PC-3 (cell line): ENCODE measurements around the gene AFG3L2. TPM values are rescaled to one million over a fixed set of nuclear protein-coding genes. Genes with fewer than 3 reads are reported as not detected.

ENCODE experiments used
- ATAC-seq: fragments of 200-7000 bp; cut with Tn5 transposase; 2 replicates; pipeline ENCODE4 v1.9.1; 2020; ENCODE audit warnings: mild to moderate bottlenecking, moderate library complexity
- BruUV-seq: library from RNA; stranded (reverse); fragments of 400-500 nt; replicated peaks from 2 replicates; lab custom pipeline; 2021; lab: Mats Ljungman, UMichigan
- CTCF ChIA-PET: fragments of 300-600 bp; sonication (Branson Sonifier 250); formaldehyde crosslinking; loops from one replicate; lab custom pipeline; 2022; ENCODE audit warnings: antibody characterized with exemption; lab: Charles Lee
- POLR2A ChIA-PET: fragments of 300-600 bp; sonication (Branson Sonifier 250); formaldehyde crosslinking; loops from one replicate; lab custom pipeline; 2022; ENCODE audit warnings: antibody characterized with exemption; ENCODE audit not compliant: unreplicated experiment; lab: Charles Lee
- DNase-seq: peaks from one replicate; pipeline ENCODE4 v3.0.0-alpha.2; 2015
- H2AFZ ChIP-seq: fragments of 300-600 bp; sonication (generic); 2 replicates; pipeline ENCODE4 v1.6.0; 2016; ENCODE audit warnings: antibody characterized with exemption, low read length
- H3F3A ChIP-seq: fragments of 300-600 bp; sonication (generic); one replicate; pipeline ENCODE4 v1.6.0; 2017; ENCODE audit warnings: antibody characterized with exemption, low read length, control low read depth, mild to moderate bottlenecking; ENCODE audit not compliant: unreplicated experiment
- H3K27ac ChIP-seq: fragments of 300-600 bp; sonication (generic); 2 replicates; pipeline ENCODE4 v1.5.1; 2016; ENCODE audit warnings: mild to moderate bottlenecking, low read length
- H3K27me3 ChIP-seq: fragments of 300-600 bp; sonication (generic); 2 replicates; pipeline ENCODE4 v1.6.1; 2016; ENCODE audit warnings: low read length, mixed read lengths
- H3K36me3 ChIP-seq: fragments of 300-600 bp; sonication (generic); 2 replicates; pipeline ENCODE4 v1.6.1; 2016; ENCODE audit warnings: low read depth, mixed run types, low read length, mixed read lengths
- H3K4me1 ChIP-seq: fragments of 300-600 bp; sonication (generic); 2 replicates; pipeline ENCODE4 v1.5.1; 2016; ENCODE audit warnings: low read length; ENCODE audit not compliant: insufficient read depth
- H3K4me2 ChIP-seq: fragments of 300-600 bp; sonication (generic); 2 replicates; pipeline ENCODE4 v1.6.0; 2016; ENCODE audit warnings: low read length
- H3K4me3 ChIP-seq: fragments of 300-600 bp; sonication (generic); 2 replicates; pipeline ENCODE4 v1.5.1; 2016; ENCODE audit warnings: mild to moderate bottlenecking, low read length, mixed read lengths
- H3K79me2 ChIP-seq: fragments of 300-600 bp; sonication (generic); 2 replicates; pipeline ENCODE4 v1.6.1; 2017; ENCODE audit warnings: low read length, mixed read lengths
- H3K9ac ChIP-seq: fragments of 300-600 bp; sonication (generic); 2 replicates; pipeline ENCODE4 v1.6.0; 2016; ENCODE audit warnings: mild to moderate bottlenecking, low read length
- H3K9me2 ChIP-seq: fragments of 300-600 bp; sonication (generic); replicated peaks from 2 replicates; pipeline ENCODE4 v1.6.1; 2016; ENCODE audit warnings: mixed run types, low read length, mixed read lengths
- H3K9me3 ChIP-seq: fragments of 300-600 bp; sonication (generic); 2 replicates; pipeline ENCODE4 v1.6.1; 2016; ENCODE audit warnings: low read length, mixed read lengths
- H4K20me1 ChIP-seq: fragments of 300-600 bp; sonication (generic); 2 replicates; pipeline ENCODE4 v1.6.1; 2016; ENCODE audit warnings: low read length, mixed read lengths
- CTCF ChIP-seq: fragments of 300-600 bp; sonication (generic); conservative IDR thresholded peaks from 2 replicates; pipeline ENCODE4 v1.5.1; 2017; ENCODE audit warnings: antibody characterized with exemption, low read depth, mild to moderate bottlenecking, low read length
- EZH2 ChIP-seq: fragments of 300-600 bp; sonication (generic); IDR thresholded peaks from one replicate; pipeline ENCODE4 v1.6.1; 2017; ENCODE audit warnings: antibody characterized with exemption, mild to moderate bottlenecking, low read length; ENCODE audit not compliant: unreplicated experiment
- EZH2phosphoT487 ChIP-seq: fragments of 300-600 bp; sonication (generic); IDR thresholded peaks from 2 replicates; pipeline ENCODE4 v1.6.1; 2018; ENCODE audit warnings: mild to moderate bottlenecking, antibody characterized with exemption, low read length, borderline replicate concordance
- intact Hi-C: fragments of 100-400 bp; cut with micrococcal nuclease; formaldehyde crosslinking; loops from 2 replicates; pipeline ENCODE4 v1.9.0; 2023
- total RNA-seq: library from RNA; depleted of rRNA; stranded (reverse); fragments of >200 nt; gene quantifications from 2 replicates; pipeline ENCODE4 v1.2.3, GENCODE V29; 2014

AFG3L2 gene
- total RNA-seq, 1 experiment from 2014 or later = 79.3 TPM

- no peak overlapping the region for H3K4me2 ChIP-seq
- CTCF ChIA-PET = no interaction called here
- H3K27ac ChIP-seq = no peak overlapping the region
- no peak overlapping the region for H3K9ac ChIP-seq
- H3F3A ChIP-seq = no peaks in the 10 kb centered on the region
- ATAC-seq = no peak
- no peak for TF ChIP-seq CTCF
- no peak for TF ChIP-seq EZH2
- no peak for TF ChIP-seq EZH2phosphoT487
- DNase-seq = no peak
- H3K9me2 ChIP-seq = no peaks in the 10 kb centered on the region
- H3K36me3 ChIP-seq = peaks cover 29% of the 10 kb centered on the region; the same call in 1 of the 2 replicates
- H2AFZ ChIP-seq = no peak overlapping the region
- H3K9me3 ChIP-seq = no peaks in the 10 kb centered on the region
- peaks cover 41% of the 10 kb centered on the region for H4K20me1 ChIP-seq
- H3K4me3 ChIP-seq = no peak overlapping the region
- no TSS peak for BruUV-seq
- intact Hi-C loops = loop anchor here (10.0 kb wide), 1 partner anchor 387 kb away; the partner anchor contains the start of gene IMPA2
- peaks cover 24% of the 10 kb centered on the region for H3K4me1 ChIP-seq
- peaks cover 78% of the 10 kb centered on the region for H3K79me2 ChIP-seq
- no peaks in the 10 kb centered on the region for H3K27me3 ChIP-seq
- POLR2A ChIA-PET = no interaction called here
Observed at GRCh38 chr18:12371590-12371989, 5.4 kb downstream of the AFG3L2 start.

- Histone ChIP-seq H3K79me2 (peaks cover 54% of the 10 kb centered on the region), H3K4me2 (no peak overlapping the region), H3K27me3 (no peaks in the 10 kb centered on the region), H2AFZ (no peak overlapping the region), H3K4me3 (no peak overlapping the region), H4K20me1 (peaks cover 20% of the 10 kb centered on the region), H3K9me2 (no peaks in the 10 kb centered on the region), H3K9ac (no peak overlapping the region), H3F3A (no peaks in the 10 kb centered on the region), H3K36me3 (peaks cover 46% of the 10 kb centered on the region; the same call in 1 of the 2 replicates), H3K4me1 (peaks cover 14% of the 10 kb centered on the region; the same call in 1 of the 2 replicates), H3K9me3 (no peaks in the 10 kb centered on the region), H3K27ac (no peak overlapping the region)
- DNase-seq = no peak
- intact Hi-C loops = no loop called here
- TF ChIP-seq EZH2phosphoT487 (no peak), CTCF (no peak), EZH2 (no peak)
- no TSS peak for BruUV-seq
- CTCF ChIA-PET = no interaction called here
- ATAC-seq = no peak
- POLR2A ChIA-PET = no interaction called here
Observed at GRCh38 chr18:12369211-12369610, 7.8 kb downstream of the AFG3L2 start.

- Histone ChIP-seq H2AFZ (no peak overlapping the region), H3K4me3 (no peak overlapping the region), H3K9me2 (no peaks in the 10 kb centered on the region), H3K9ac (no peak overlapping the region), H3K79me2 (peaks cover 30% of the 10 kb centered on the region), H3K4me1 (no peaks in the 10 kb centered on the region), H4K20me1 (peaks cover 6% of the 10 kb centered on the region; the same call in 1 of the 2 replicates), H3F3A (no peaks in the 10 kb centered on the region), H3K27me3 (no peaks in the 10 kb centered on the region), H3K4me2 (no peak overlapping the region), H3K27ac (no peak overlapping the region), H3K9me3 (no peaks in the 10 kb centered on the region), H3K36me3 (peaks cover 56% of the 10 kb centered on the region)
- ChIA-PET POLR2A (no interaction called here), CTCF (no interaction called here)
- ATAC-seq (no peak), DNase-seq (no peak)
- no TSS peak for BruUV-seq
- TF ChIP-seq EZH2 = no peak
- intact Hi-C loops = no loop called here
Observed at GRCh38 chr18:12366784-12367183, 10.2 kb downstream of the AFG3L2 start.
